Stimulated activated CD4-positive, alpha-beta T cell treated with anti-CD3 and anti-CD28 coated beads, Interleukin-4, amount 100 ng/mL, for 48 hours (primary cell): ENCODE results near the gene FGFRL1.
"Not testable (repeated sequence)": the region's sequence is repeated elsewhere in the genome, so short reads cannot be mapped to it uniquely, and the experiment has no call there.

Experiments
- DNase-seq, 2 donors: peaks; one replicate each; pipeline ENCODE4 v3.0.0-alpha.2; 2020; ENCODE audit warnings: low read depth in 2 of 2

The FGFRL1 gene

GRCh38 chr4:973431-974397 is 37.7 kb upstream of the FGFRL1 start, which contains the start of gene DGKQ:
Gene DGKQ, minus strand, starts transcription at chr4:973569. Its CDS starts 87 bp downstream, at chr4:973482.
- peak; percentile 74 to 85 for DNase-seq

- DNase-seq = no peak
These were observed 36.8 kb upstream of the FGFRL1 start for GRCh38 chr4:974668-975067.

GRCh38 chr4:976016-976415 is 35.4 kb upstream of the FGFRL1 start:
- not testable (repeated sequence) for DNase-seq

- no peak for DNase-seq
These were observed 32.3 kb upstream of the FGFRL1 start for GRCh38 chr4:978957-979701.

- DNase-seq = no peak
These were observed 29.1 kb upstream of the FGFRL1 start for GRCh38 chr4:982291-982690.

- no peak for DNase-seq
These were observed 28.6 kb upstream of the FGFRL1 start for GRCh38 chr4:982814-983213.

- DNase-seq = no peak
These were observed 26.9 kb upstream of the FGFRL1 start for GRCh38 chr4:984336-985054.

- DNase-seq = peak; percentile 71 to 75
These were observed 26.1 kb upstream of the FGFRL1 start for GRCh38 chr4:985123-985830.

- no peak for DNase-seq
These were observed 25.0 kb upstream of the FGFRL1 start for GRCh38 chr4:986428-986878.

- peak; percentile 76 to 81 for DNase-seq
These were observed 24.4 kb upstream of the FGFRL1 start, which contains the start of gene IDUA for GRCh38 chr4:986879-987623. Gene IDUA, plus strand, starts transcription at chr4:987044. Its CDS starts 41 bp downstream, at chr4:987085.

GRCh38 chr4:987624-988513 is 23.6 kb upstream of the FGFRL1 start:
- no peak for DNase-seq

GRCh38 chr4:988726-989721 is 22.4 kb upstream of the FGFRL1 start:
- no peak for DNase-seq

- DNase-seq = no peak
These were observed 21.5 kb upstream of the FGFRL1 start for GRCh38 chr4:989722-990471.

- no peak for DNase-seq
These were observed 20.6 kb upstream of the FGFRL1 start for GRCh38 chr4:990746-991367.

GRCh38 chr4:991451-992296 is 19.8 kb upstream of the FGFRL1 start:
- DNase-seq = no peak
